Measurements from ENCODE around the gene GTPBP2.

Gene GTPBP2, protein sequence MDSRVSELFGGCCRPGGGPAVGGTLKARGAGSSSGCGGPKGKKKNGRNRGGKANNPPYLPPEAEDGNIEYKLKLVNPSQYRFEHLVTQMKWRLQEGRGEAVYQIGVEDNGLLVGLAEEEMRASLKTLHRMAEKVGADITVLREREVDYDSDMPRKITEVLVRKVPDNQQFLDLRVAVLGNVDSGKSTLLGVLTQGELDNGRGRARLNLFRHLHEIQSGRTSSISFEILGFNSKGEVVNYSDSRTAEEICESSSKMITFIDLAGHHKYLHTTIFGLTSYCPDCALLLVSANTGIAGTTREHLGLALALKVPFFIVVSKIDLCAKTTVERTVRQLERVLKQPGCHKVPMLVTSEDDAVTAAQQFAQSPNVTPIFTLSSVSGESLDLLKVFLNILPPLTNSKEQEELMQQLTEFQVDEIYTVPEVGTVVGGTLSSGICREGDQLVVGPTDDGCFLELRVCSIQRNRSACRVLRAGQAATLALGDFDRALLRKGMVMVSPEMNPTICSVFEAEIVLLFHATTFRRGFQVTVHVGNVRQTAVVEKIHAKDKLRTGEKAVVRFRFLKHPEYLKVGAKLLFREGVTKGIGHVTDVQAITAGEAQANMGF

DNA sequence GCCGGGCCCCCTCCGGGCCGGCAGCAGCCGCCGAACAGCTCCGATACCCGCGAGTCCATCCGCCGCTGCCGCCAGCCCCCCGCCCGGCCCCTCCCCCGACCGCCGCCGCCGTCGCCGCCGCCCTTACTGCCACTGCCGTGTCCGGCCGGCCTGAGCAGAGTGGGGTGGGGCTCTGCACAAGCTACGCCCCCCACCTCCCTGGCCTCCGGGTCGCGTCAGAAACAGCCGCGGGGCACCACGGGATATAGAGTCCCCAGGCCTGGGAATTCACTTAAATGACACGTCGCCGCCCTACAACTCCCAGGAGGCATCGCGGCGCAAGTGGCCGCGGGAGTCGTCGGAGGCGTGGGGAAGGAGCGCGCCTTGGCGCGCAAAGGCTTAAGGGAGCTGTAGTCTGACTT, at the start of gene GTPBP2:
GTPBP2 (minus strand) TSS at position 161 of the 401 bp plus-strand sequence; CDS start at position 59, 102 bp downstream.
- DNase-seq: peak; percentile 85 to 100 (median 99)

DNA sequence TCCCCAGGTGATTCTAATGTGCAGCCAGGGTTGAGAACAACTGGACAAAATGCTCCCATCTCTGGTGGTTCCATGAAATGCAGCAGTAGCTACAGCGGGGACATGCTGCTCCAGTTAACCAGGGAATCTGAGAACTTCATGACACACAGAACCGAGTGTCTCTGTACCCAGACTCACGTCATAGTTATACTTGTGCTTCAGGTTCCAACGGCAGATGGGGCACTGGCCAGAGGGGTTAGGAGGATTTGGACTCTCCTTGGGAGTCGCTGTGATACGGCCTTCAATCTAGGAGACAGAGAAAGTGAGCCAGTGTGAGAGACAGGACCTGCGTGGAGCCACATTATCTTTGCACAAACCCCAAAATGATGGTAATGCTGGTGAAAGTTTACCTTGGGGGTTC, 49.3 kb upstream of the GTPBP2 start:
- no peak for DNase-seq

DNA sequence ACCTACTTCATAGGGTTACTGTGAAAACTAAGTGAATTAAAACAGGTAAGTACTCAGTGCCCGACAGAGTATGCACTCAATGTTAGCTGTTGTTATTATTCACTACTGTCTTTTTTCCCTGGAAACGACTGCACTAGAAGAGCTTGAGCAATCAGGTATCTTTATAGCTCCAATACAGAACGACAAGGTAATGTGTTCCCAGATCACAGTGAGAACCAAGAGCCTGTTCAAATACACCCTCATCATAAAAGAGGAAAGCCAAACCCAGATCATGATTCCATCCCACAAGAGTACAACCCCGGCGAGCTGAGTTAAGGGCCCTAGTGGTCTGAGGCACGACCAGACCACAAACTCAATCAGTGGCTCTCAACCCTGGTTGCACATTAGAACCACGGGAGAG, 48.7 kb upstream of the GTPBP2 start:
- DNase-seq: no peak

DNA sequence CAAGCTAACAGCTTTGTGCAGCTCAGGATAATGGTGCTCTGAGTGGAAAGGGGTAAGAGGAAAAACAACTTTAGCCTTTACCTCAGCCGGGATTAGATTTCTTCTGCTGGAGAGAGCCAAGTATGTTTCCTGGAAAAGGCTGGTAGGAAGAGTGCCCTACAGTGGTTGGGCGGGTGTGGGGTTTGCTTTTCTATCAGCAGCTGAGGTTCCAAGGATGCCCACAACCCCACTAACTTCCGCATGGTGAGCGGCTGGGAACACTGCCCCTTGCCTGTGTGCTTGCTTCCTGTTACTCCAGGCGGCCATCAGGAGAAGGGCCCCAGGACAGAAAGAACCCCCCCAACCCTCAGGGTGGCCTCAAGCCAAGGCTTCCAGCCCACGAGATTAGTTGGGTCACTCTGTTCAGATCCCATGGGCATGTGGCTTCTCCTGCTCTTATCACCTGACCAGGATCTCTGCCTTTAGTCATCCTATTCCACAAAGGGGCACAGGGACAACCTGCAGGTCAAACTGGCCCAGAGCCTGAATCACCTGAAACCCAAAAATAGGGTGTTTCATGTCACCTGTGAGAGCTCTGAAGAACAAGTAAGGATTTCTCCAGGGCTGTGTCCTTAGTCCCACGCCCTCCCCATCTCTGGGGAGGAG, 48.0 kb upstream of the GTPBP2 start:
- DNase-seq: peak in 1 of 58 donors; percentile 43

DNA sequence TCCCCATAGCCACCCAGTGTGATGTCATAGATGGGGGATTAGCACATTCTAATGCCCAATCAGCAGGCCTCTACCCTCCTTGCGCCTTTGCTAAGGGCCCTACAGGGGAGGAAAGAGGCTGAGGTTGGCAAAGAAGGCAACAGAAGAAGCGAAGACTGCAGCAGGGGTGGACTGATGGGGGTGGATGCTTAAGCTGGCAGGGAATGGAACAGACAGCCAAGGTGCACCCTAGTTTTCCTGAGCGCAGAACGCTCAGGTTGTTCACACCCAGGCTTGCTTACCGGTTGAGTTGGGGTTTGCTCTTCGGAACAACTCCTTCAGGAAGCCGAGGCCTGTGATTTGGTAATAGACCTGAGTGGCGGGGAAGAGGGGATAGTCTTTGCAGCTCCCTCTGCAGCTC, 45.9 kb upstream of the GTPBP2 start:
- DNase-seq: no peak

DNA sequence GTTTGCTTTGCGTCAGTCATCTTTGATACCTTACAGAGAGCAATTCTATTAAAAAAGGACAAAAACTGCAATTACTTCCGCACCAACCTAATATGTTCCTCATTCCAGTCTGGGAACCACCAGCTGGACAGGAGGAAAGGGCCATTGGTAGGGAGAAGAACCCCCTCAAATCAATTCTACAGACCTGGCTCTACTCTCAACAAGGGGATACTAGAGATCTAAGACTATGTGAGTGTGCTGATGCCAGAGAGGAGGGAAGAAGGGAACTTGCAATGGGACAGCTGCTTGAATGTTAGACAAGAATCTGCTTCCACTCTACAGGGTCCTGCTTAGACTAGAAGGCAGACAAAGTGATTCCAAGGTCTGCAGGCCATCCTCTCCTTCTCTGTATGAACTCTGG, 45.2 kb upstream of the GTPBP2 start:
- DNase-seq: no peak

DNA sequence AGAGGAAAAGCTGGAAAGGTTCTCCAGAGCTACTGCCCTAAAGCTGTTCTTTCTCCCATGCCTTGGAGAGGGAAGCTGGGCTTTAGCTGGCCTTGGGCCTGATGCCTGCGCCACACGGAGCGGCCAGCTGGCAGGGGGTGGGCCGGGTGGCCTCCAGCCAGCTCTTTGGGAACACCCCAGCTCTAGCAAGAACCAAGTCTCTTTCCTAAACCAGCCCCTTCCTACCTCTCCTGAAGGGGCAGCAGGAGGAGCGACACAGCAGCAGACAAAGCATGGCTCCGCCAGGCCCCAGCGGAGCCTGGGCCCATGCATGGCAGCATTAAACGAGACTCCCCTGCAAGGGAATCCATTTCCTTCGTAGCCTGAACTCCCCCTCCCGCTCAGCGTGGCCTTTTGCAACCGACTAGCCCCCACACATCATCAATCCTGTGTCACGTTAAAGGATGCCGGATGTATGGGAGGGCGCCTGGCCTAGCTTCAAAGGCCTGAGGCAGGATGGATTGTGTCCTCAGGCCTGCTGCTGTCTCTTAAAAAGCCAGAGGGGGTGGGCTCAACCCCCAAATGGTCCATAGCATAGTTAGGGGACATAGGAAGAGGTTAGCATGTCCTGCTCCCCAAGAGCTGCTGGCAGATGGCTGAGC, 44.5 kb upstream of the GTPBP2 start:
- peak in 50 of 58 donors; percentile 18 to 87 (median 49) for DNase-seq

DNA sequence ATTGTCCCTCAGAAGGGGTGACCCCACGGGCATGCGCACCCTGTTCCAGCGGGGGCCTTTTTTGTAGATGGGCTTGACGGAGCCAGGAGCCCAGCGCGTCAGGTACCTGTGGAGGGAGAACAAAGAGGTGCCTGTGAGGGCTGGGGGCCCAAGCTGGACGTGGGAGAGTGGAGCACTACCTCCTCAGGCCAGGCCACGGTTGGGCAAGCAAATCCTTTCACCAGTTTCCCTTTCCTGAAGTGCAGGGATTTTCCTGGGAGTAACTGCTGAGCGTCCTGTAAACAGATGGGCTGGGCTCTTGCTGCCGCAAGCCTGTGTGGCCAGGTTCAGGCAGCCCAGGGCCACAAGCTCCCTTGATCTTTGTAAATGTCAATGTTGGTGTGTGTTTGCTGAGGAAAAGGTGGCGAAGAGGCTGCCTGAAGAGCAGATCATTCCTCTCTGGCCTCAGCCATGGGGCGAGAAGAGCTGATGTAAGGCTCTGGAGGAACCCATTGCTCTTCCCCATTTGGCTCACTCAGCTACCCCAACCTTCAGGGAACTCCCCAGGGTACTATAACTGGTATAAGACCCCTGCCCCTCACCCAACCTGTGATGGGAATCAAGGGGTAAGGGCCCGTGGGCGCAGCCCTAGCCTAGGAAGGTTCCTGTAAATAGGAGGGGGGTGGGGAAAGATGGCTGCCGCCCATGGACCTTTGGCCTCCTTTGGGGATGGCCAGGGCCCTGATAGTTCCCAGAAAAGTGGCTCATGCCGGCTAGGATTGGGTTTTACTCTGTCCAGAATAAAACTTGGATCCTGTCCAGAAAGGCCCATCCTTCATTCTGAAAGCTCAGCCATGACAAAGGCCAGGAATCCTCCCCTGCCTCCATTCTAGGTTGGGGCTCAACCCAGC, 43.0 kb upstream of the GTPBP2 start:
- no peak for DNase-seq

DNA sequence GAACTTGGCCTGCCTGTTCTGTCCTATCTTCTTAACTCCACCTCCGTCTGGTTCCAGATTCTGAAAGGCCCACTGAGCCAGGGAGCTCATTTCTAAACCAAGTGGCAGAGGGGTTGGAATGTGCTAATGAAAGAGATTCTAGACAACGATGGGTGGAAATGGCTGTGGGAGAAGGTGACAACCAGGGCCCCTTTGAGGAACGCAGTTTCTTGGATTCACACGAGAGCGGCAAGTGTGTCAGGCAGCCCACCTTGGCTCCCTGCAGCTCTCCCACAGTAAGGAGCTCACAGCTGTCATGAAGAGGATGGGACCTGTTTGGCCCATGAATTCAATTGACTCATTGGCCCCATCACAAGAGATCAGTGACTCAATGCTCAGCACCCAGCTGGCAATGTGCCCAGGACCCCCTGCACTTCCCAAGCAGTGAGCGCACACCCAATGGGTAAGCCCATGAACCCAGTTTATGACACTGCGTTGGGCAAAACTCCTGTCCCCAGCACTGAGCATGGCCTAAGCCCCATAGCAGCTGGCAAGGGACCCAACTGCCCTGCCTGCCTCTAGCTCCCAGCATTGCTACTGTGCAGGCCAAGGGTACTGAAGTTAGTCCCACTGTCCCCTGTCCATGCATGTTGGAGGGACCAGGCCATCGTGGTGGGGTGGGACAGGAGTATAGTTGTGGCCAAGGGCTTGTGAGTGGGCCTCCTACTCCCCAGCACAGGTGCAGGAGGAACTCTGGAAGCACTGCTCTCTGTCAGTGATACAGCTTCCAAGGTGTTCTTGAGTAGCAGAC, 42.1 kb upstream of the GTPBP2 start:
- no peak for DNase-seq

DNA sequence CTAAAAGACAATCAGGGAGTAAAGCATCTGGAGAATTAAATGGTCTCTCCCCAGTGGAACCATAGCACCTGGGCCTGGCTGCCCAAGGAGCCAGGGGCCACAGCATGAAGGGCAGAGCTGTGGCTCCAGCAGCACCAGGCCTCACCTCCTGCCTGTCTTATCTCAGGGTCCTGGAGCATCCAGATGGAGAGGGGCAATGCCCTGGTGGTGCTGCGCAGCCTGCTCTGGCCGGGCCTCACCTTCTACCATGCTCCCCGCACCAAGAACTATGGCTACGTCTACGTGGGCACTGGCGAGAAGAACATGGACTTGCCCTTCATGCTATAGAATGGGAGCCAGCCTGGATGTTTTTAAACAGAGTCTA, 41.5 kb upstream of the GTPBP2 start:
- DNase-seq: no peak

DNA sequence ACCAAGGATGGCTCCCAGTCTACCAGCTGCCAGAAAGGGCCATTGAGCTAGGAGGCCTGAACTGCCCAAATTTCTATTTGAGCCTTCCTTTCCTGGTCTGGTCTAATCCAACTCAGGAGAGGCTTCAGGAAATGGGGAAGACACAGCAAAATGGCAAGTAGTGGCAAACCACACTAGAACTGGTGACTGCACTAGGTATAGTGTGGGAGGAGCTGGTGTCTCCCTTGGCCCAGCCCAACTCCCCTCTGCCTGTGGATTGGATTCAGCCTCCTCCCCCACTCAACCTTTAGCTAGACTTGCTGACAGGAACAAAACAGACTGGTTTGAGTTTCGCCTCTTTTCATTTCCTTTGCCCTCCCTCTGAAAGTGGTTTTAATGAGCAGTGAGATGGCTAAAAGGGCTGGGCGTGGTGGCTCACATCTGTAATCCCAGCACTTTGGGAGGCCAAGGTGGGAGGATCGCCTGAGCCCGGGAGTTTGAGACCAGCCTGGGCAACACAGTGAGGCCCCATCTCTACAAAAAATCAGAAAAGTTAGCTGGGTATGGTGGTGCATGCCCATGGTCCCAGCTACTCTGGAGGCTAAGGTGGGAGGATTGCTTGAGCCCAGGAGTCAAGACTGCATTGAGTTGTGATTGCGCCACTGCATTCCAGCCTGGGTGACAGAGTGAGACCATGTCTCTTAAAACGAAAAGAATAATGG, 41.0 kb upstream of the GTPBP2 start:
- DNase-seq: no peak

DNA sequence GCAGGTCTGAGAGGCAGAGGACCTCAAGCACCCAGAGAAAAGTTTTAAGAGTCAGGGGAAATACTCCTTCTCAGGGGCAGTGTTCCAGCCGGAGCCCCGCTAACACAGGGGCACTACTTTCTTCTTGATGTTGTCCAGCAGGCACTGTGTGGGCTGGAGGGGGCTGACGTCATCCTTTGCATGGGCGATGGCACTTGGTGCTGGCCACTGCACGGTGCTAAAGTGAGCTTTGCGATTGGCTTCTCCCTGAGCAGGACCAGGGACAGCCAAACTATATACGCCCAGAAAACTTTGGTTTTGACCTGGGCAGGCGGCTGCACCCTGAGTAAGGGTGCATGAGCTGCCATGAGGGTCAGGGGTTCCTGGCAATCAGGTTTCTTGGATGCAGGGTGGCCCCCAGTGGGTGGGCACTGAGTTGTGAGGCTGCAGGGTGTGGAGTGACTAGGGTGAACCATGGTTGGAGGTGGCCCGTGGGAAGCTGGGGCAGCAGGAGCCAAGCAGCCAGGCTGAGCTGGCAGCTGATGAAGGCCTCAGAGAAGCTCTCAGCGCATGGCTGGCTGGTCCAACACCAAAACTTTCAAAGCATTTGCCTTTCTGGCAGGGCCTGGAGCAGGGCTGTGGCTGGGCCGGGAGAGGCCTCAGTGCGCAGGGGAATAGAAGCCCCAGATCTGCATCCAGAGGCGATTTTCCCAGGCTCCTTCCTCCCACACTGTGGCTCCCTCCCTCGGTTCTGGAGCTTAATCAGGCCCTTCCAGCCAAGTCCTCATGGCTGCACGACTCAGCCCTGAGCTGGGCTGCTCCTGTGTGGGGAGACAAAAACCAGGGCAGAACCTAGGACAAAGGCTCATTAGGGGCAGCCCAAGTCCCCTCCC, 40.2 kb upstream of the GTPBP2 start:
- peak in 52 of 58 donors; percentile 10 to 90 (median 55) for DNase-seq

DNA sequence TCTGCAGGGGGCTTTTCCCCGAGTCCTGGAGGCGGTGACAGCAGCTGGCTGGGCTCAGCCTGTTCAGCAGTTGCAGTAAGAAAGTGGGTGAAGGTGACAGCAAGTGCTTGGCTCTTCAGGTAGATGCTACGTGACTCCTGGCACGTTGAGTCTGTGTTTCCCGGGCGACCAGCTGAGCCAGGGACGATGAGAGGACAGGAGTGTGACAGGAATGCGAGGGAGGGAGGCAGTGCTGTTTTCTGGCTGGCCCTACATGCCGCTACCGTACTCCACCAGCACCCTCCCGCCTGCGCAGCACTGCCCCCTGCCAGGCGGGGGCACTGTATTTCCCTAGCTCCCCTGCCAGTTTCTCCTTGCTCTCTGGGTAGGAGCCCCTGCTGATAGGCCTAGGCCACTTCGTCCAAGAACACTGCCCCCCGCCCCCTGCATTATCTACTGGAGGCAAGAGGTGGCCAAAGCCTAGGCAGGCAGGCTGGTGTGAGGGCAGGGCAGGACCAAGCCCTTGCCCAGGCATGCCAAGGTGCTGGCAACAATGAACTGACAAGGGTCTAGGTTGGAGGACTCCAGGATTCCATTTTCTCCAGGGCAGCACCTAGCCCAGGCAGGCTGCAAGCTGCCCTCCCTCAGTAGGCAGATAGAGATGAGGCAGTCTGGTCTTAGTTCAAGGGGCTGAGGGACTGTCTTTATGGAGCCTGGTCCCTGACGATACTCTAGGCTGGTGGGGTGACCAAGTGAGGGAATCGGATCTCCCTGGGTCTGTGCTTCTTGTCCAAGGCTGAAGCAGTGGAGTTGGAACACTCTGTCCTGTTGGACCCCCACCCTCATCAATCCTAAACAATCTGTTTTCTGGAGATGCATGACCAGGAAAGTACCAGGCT, 39.3 kb upstream of the GTPBP2 start:
- peak in 50 of 58 donors; percentile 13 to 87 (median 46) for DNase-seq

DNA sequence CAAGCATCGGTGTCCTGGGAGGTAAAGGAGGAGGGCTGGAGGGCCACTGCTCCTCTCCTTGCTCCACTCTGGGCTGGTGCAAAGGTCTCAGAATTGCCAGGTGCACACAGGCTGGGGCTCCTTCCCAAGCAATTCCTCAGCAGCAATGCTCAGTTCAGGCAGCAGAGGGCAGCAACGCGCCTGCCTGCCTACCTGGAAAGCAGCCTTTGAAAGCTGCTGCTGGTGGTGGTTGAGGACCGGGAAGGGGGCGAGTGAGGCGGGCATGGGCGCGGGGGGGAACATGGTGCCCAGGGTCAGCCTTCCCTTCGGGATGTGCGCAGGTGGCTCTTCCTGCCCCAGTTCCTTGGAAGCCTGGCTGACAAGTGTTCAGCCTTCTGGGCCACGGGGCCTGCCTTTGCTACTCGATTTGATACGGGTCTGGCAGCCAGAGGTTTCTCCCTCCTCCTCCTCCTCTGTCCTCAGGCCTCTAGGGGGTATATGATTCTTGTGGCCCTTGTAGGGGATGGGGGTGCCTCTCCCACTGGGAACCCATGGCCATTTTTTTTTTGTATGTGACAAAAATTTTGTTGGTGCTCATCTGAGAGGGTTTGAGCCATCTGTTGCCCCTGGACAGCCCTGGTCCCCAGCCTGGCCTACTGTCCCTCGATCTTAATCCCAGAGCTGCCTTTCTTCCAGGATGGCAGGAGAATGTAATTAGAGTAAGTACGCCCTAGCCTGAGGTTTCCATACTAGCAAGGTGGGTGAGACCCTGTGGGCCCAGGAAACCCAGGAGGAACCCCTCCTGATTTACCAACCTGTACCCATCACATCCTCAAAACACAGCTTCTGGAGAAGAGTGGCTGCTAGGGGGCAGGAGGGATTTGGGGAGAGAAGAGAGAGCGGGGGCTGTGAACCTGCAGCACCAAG, 38.4 kb upstream of the GTPBP2 start:
- DNase-seq: peak in 57 of 58 donors; percentile 25 to 91 (median 68)

DNA sequence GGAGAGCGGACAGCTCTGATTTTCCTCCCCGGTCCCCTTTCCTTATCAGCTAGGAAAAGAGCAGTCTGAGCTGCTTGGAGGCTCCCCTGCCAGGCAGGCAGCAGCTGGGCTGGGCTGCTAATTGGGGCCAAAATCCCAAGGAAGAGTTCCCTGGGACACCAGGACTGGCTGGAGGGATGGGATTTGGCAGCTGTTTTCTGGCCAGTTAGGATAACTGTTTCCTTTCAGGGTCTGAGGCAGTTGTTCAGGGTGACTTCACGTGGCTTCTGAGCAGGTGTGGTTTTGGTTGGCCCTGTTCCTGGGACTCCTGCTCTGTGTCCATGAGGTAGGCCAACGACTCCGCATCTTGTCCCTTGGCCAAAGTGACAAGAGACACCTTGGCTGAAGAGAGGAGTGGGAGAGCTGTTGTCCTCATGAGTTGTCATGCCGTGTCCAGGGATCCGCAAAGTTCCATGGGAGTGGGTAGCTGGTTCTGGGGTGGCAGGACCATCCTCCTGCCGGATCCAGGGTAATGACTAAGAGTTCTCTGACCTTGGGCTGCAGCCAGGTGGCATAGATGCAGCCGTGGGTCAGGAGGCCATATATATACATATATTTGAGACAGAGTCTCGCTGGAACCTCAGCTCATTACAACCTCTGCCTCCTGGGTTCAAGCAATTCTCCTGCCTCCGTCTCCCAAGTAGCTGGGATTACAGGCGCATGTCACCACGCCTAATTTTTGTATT, 37.3 kb upstream of the GTPBP2 start:
- DNase-seq: no peak

Data from anterior cingulate cortex (tissue), 58 donors.